HepG2 (cell line): ENCODE results near the gene ITIH2. TPM values are rescaled to one million over a fixed set of nuclear protein-coding genes. Genes with fewer than 3 reads are reported as not detected.

Experiments
- ATAC-seq: fragments of 200-7000 bp; cut with Tn5 transposase; 3 replicates; pipeline ENCODE4 v1.9.1; 2020; ENCODE audit warnings: mild to moderate bottlenecking, moderate library complexity
- BruUV-seq: library from RNA; stranded (reverse); fragments of 400-500 nt; replicated peaks from 2 replicates; lab custom pipeline; 2021; lab: Mats Ljungman, UMichigan
- CTCF ChIA-PET: fragments of 300-600 bp; formaldehyde crosslinking; extraction: SDS; loops from one replicate; lab custom pipeline; 2021; ENCODE audit warnings: low total read pairs, inconsistent platforms, low intra/inter-chr PET ratio; lab: Yijun Ruan, JAX
- POLR2A ChIA-PET: fragments of 350-600 bp; sonication (Branson Sonifier 250); formaldehyde crosslinking; loops from one replicate; lab custom pipeline; 2020; ENCODE audit warnings: antibody characterized with exemption, inconsistent platforms; lab: Yijun Ruan, JAX
- DNase-seq: peaks from one replicate; pipeline ENCODE4 v3.0.0-alpha.2; 2015; ENCODE audit warnings: low spot score
- FAIRE-seq: peaks from 3 replicates; lab custom pipeline; 2011; peaks lifted over from hg19 to GRCh38; lab: Jason Lieb, UNC
- H2AFZ ChIP-seq: one replicate; pipeline ENCODE4 v1.6.1; 2011; ENCODE audit warnings: low read length, inconsistent platforms
- H3K27ac ChIP-seq: fragments of 300-600 bp; 3 replicates; pipeline ENCODE4 v1.8.0; 2011; ENCODE audit warnings: mixed run types, mild to moderate bottlenecking, mixed read lengths, low read length, inconsistent platforms; ENCODE audit not compliant: insufficient read depth; ENCODE audit errors: extremely low read length
- H3K27me3 ChIP-seq, 2 experiments: fragments of 200-600 bp in 1 of 2; 2 replicates in 1 of 2; 3 replicates in 1 of 2; pipeline versions ENCODE4 v1.6.0 to v1.8.0; 2011; ENCODE audit warnings: low read length in 2 of 2, mild to moderate bottlenecking in 2 of 2, moderate library complexity in 2 of 2, inconsistent platforms in 1 of 2; ENCODE audit not compliant: insufficient read depth in 2 of 2, control insufficient read depth in 1 of 2
- H3K36me3 ChIP-seq, 2 experiments: fragments of 200-600 bp in 1 of 2; replicated peaks in 1 of 2; 2 replicates in 1 of 2; 3 replicates in 1 of 2; pipeline versions ENCODE4 v1.5.1 to v1.8.0; 2011; ENCODE audit warnings: low read length in 2 of 2, inconsistent platforms in 1 of 2; ENCODE audit not compliant: insufficient read depth in 2 of 2, control insufficient read depth in 1 of 2
- H3K4me1 ChIP-seq: 2 replicates; pipeline ENCODE4 v1.5.1; 2012; ENCODE audit warnings: low read length, inconsistent platforms; ENCODE audit not compliant: insufficient read depth
- H3K4me2 ChIP-seq: 2 replicates; pipeline ENCODE4 v1.6.0; 2011; ENCODE audit warnings: low read depth, low read length, inconsistent platforms
- H3K4me3 ChIP-seq, 3 experiments: fragments of 200-600 bp in 1 of 3; sonication (generic), shearing (Covaris generic) in 1 of 3; replicated peaks in 1 of 3; 2 replicates each; pipeline ENCODE4 v1.5.1; 2011 to 2016; ENCODE audit warnings: low read length in 3 of 3, inconsistent platforms in 2 of 3, low read depth in 2 of 3, mild to moderate bottlenecking in 2 of 3, control low read depth in 1 of 3, mixed read lengths in 1 of 3; ENCODE audit not compliant: insufficient read depth in 1 of 3
- H3K79me2 ChIP-seq: one replicate; pipeline ENCODE4 v1.6.1; 2011; ENCODE audit warnings: low read length, inconsistent platforms; ENCODE audit not compliant: insufficient read depth
- H3K9ac ChIP-seq: 2 replicates; pipeline ENCODE4 v1.6.0; 2011; ENCODE audit warnings: mild to moderate bottlenecking, low read depth, low read length, inconsistent platforms; ENCODE audit not compliant: insufficient read depth
- H3K9me3 ChIP-seq: 2 replicates; pipeline ENCODE4 v1.5.1; 2012; ENCODE audit warnings: mild to moderate bottlenecking, low read length
- H4K20me1 ChIP-seq: 2 replicates; pipeline ENCODE4 v1.6.0; 2011; ENCODE audit warnings: inconsistent platforms, mild to moderate bottlenecking, low read length, moderate library complexity; ENCODE audit not compliant: insufficient read depth
- ATRX ChIP-seq: sonication (generic); formaldehyde crosslinking; IDR thresholded peaks from 2 replicates; pipeline ENCODE4 v1.4.0; 2020; ENCODE audit warnings: missing genetic modification reagents, borderline replicate concordance
- BORCS8-MEF2B ChIP-seq: sonication (generic); formaldehyde crosslinking; IDR thresholded peaks from 2 replicates; pipeline ENCODE4 v1.8.0; 2022; ENCODE audit warnings: mild to moderate bottlenecking, missing genetic modification reagents
- CENPX ChIP-seq: sonication (generic); formaldehyde crosslinking; IDR thresholded peaks from 2 replicates; pipeline ENCODE4 v1.9.0; 2021; ENCODE audit warnings: mild to moderate bottlenecking, missing genetic modification reagents, moderate library complexity
- DNMT3B ChIP-seq: conservative IDR thresholded peaks from 2 replicates; pipeline ENCODE4 v1.6.1; 2016; ENCODE audit warnings: missing biosample characterization, control low read depth
- ELF1 ChIP-seq: sonication (generic); formaldehyde crosslinking; IDR thresholded peaks from 2 replicates; pipeline ENCODE4 v1.4.0; 2020; ENCODE audit warnings: missing genetic modification reagents
- FIP1L1 ChIP-seq: fragments of 200-400 bp; formaldehyde crosslinking; IDR thresholded peaks from 2 replicates; pipeline ENCODE4 v1.6.1; 2018; ENCODE audit warnings: low read depth, mild to moderate bottlenecking, low read length, moderate library complexity, borderline replicate concordance; ENCODE audit not compliant: insufficient read depth
- GZF1 ChIP-seq: sonication (generic); formaldehyde crosslinking; IDR thresholded peaks from 2 replicates; pipeline ENCODE4 v1.5.1; 2020; ENCODE audit warnings: mild to moderate bottlenecking, missing genetic modification reagents
- HDAC6 ChIP-seq: fragments of 200-600 bp; sonication (generic); IDR thresholded peaks from 2 replicates; pipeline ENCODE4 v1.7.0; 2017; ENCODE audit warnings: mild to moderate bottlenecking, antibody characterized with exemption, low read length, low read depth
- MED13 ChIP-seq: sonication (generic); formaldehyde crosslinking; IDR thresholded peaks from 2 replicates; pipeline ENCODE4 v1.5.0; 2020; ENCODE audit warnings: missing genetic modification reagents
- SP5 ChIP-seq: IDR thresholded peaks from 2 replicates; pipeline ENCODE4 v1.6.1; 2016; ENCODE audit warnings: low read depth, borderline replicate concordance
- TCF7L2 ChIP-seq: IDR thresholded peaks from 2 replicates; pipeline ENCODE4 v1.6.1; 2011; ENCODE audit warnings: mild to moderate bottlenecking, low read depth, low read length, moderate library complexity
- TMF1 ChIP-seq: sonication (generic); formaldehyde crosslinking; IDR thresholded peaks from 2 replicates; pipeline ENCODE4 v1.8.1; 2022; ENCODE audit warnings: low read depth, missing genetic modification reagents
- U2AF1 ChIP-seq: fragments of 200-400 bp; formaldehyde crosslinking; optimal IDR thresholded peaks from 2 replicates; pipeline ENCODE3; 2017; ENCODE audit warnings: mild to moderate bottlenecking, low read depth, low read length
- ZFP37 ChIP-seq: sonication (generic); formaldehyde crosslinking; IDR thresholded peaks from 2 replicates; pipeline ENCODE4 v1.4.0; 2020; ENCODE audit warnings: missing genetic modification reagents, borderline replicate concordance
- ZFP41 ChIP-seq: sonication (generic); formaldehyde crosslinking; IDR thresholded peaks from 2 replicates; pipeline ENCODE4 v1.4.0; 2020; ENCODE audit warnings: mild to moderate bottlenecking, missing genetic modification reagents, borderline replicate concordance
- ZNF234 ChIP-seq: sonication (generic); formaldehyde crosslinking; conservative IDR thresholded peaks from 2 replicates; pipeline ENCODE4 v1.5.1; 2020; ENCODE audit warnings: mild to moderate bottlenecking, missing genetic modification reagents
- WGBS: methylation state at CpG from one replicate; pipeline ENCODE4 v1.1.6; 2017; ENCODE audit warnings: low lambda C conversion rate; 5-methylcytosine and 5-hydroxymethylcytosine counted together
- in situ Hi-C: cut with HindIII; loops from 2 replicates; pipeline ENCODE4 v1.10.0; 2017; ENCODE audit warnings: low pct_unique_long_range_greater_than_20kb; ENCODE audit not compliant: extremely low pct_ligation_motif_present
- intact Hi-C: fragments of 100-400 bp; cut with micrococcal nuclease; formaldehyde crosslinking; loops from one replicate; pipeline ENCODE4 v1.10.0; 2022; ENCODE audit not compliant: unreplicated experiment
- polyA plus RNA-seq, 8 experiments: library from polyadenylated mRNA; depleted of rRNA in 3 of 8; stranded (reverse) in 7 of 8; unstranded in 1 of 8; fragments of >200 nt; fragmentation: Illumina TruSeq in 4 of 8; extraction: Trizol in 4 of 8; gene quantifications; 2 replicates each; pipeline versions ENCODE4 v1.2.1 to v1.2.3, GENCODE V29; 2011 to 2016; ENCODE audit warnings: low read depth in 4 of 8, missing spikeins in 1 of 8, mixed read lengths in 1 of 8; ENCODE audit not compliant: insufficient read depth in 1 of 8
- total RNA-seq, 5 experiments: library from RNA; depleted of rRNA; stranded (reverse); fragments of >200 nt; fragmentation: Illumina TruSeq; extraction: Trizol; gene quantifications; 2 replicates each; pipeline ENCODE4 v1.2.3, GENCODE V29; 2016; ENCODE audit warnings: low read depth in 1 of 5
- TF ChIP-seq, protein P1 (sequence below): sonication (generic); formaldehyde crosslinking; IDR thresholded peaks from 2 replicates; pipeline ENCODE4 v1.4.0; 2020; ENCODE audit warnings: missing genetic modification reagents; ENCODE audit errors: not compliant biosample characterization
- TF ChIP-seq, protein P2 (sequence below): sonication (generic); formaldehyde crosslinking; conservative IDR thresholded peaks from 2 replicates; pipeline ENCODE4 v1.8.0; 2022; ENCODE audit warnings: missing genetic modification reagents

The ITIH2 gene
- total and polyA plus RNA-seq, 2 of the 13 experiments (the other 11 are each of a cell fraction or from before 2014, with no cell fraction given) = 1,197 to 1,427 TPM

DNA sequence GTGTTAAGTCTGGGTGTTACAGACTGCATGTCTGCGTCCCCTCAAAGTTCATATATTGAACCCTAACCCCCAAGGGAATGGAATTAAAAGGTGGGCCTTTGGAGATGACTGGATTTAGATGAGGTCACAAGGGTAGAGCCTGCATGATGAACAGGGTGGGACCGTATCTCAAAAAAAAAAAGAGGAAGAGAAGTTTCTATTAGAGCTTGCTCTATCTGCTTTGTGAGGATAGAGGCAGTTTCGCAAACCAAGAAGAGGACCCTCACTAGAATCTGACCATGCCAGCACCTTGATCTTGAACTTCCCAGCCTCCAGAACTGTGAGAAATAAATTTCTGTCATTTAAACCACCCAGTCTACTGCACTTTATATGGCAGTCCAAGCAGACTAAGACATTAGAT lies 83.3 kb downstream of the ITIH2 start:
- DNase-seq = no peak
- Histone ChIP-seq H3K27me3 (no peaks in the 10 kb centered on the region; a peak in 1 of 5 replicates), H2AFZ (no peak overlapping the region), H3K4me2 (peak overlapping the region; percentile 75), H3K79me2 (peaks cover 91% of the 10 kb centered on the region), H4K20me1 (peaks cover 35% of the 10 kb centered on the region), H3K27ac (no peak overlapping the region)
- intact Hi-C loops = loop anchor here (10.0 kb wide), 1 partner anchor 1518 kb away; no protein-coding TSS in a partner anchor
- no TSS peak for BruUV-seq
- no peak for ATAC-seq
- WGBS = 76% methylated on average over 3 of the region's 3 CpGs
- TF ChIP-seq BORCS8-MEF2B (CRISPR knock-in tag) (no peak), ATRX (CRISPR knock-in tag) (no peak), FIP1L1 (no peak), CENPX (CRISPR knock-in tag) (no peak), GZF1 (CRISPR knock-in tag) (no peak), SP5 (CRISPR knock-in tag) (no peak), ZFP37 (CRISPR knock-in tag) (no peak), TCF7L2 (no peak), U2AF1 (no peak), MED13 (CRISPR knock-in tag) (no peak), DNMT3B (CRISPR knock-in tag) (no peak), ZNF234 (no peak), TMF1 (no peak), ZFP41 (CRISPR knock-in tag) (no peak), ELF1 (CRISPR knock-in tag) (no peak), HDAC6 (no peak)
- TF ChIP-seq, protein P1, sequence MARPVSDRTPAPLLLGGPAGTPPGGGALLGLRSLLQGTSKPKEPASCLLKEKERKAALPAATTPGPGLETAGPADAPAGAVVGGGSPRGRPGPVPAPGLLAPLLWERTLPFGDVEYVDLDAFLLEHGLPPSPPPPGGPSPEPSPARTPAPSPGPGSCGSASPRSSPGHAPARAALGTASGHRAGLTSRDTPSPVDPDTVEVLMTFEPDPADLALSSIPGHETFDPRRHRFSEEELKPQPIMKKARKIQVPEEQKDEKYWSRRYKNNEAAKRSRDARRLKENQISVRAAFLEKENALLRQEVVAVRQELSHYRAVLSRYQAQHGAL = no peak
- TF ChIP-seq, protein P2, sequence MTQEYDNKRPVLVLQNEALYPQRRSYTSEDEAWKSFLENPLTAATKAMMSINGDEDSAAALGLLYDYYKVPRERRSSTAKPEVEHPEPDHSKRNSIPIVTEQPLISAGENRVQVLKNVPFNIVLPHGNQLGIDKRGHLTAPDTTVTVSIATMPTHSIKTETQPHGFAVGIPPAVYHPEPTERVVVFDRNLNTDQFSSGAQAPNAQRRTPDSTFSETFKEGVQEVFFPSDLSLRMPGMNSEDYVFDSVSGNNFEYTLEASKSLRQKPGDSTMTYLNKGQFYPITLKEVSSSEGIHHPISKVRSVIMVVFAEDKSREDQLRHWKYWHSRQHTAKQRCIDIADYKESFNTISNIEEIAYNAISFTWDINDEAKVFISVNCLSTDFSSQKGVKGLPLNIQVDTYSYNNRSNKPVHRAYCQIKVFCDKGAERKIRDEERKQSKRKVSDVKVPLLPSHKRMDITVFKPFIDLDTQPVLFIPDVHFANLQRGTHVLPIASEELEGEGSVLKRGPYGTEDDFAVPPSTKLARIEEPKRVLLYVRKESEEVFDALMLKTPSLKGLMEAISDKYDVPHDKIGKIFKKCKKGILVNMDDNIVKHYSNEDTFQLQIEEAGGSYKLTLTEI (CRISPR knock-in tag) = no peak
- TF ChIP-seq, all 625 proteins: peak for 0
- in situ Hi-C loops = no loop called here
- FAIRE-seq = no peak
- CTCF ChIA-PET = no interaction called here
- no peaks in the 10 kb centered on the region for H3K9me3 ChIP-seq
- H3K4me1 ChIP-seq = peaks cover 45% of the 10 kb centered on the region
- H3K4me3 ChIP-seq = peak overlapping the region; percentile 72 to 99 (median 96); a peak in 5 of 6 replicates
- peak overlapping the region; percentile 97; the same call in 1 of the 2 replicates for H3K9ac ChIP-seq
- POLR2A ChIA-PET = no interaction called here
- peaks cover 1 to 6% of the 10 kb centered on the region in 2 experiments; a peak in 3 of 5 replicates for H3K36me3 ChIP-seq
